BJ (cell line): ENCODE results near the gene MSTN. TPM values are rescaled to one million over a fixed set of nuclear protein-coding genes. Genes with fewer than 3 reads are reported as not detected.

Source experiments
- CTCF ChIA-PET: fragments of 350-600 bp; formaldehyde crosslinking; extraction: SDS; loops from one replicate; lab custom pipeline; 2021; ENCODE audit warnings: antibody characterized with exemption, inconsistent platforms; lab: Yijun Ruan, JAX
- POLR2A ChIA-PET: fragments of 300-600 bp; sonication (Branson Sonifier 250); formaldehyde crosslinking; extraction: SDS; loops from one replicate; lab custom pipeline; 2021; ENCODE audit warnings: antibody characterized with exemption; lab: Charles Lee
- DNase-seq: peaks from one replicate; pipeline ENCODE4 v3.0.0-alpha.2; 2011; ENCODE audit warnings: low read depth
- H3K27me3 ChIP-seq: 2 replicates; pipeline ENCODE4 v1.6.0; 2011; ENCODE audit warnings: low read length; ENCODE audit not compliant: control insufficient read depth, insufficient read depth
- H3K36me3 ChIP-seq: 2 replicates; pipeline ENCODE4 v1.5.1; 2011; ENCODE audit warnings: low read length; ENCODE audit not compliant: control insufficient read depth, insufficient read depth
- H3K4me3 ChIP-seq: 2 replicates; pipeline ENCODE4 v1.5.1; 2011; ENCODE audit warnings: low read depth, mild to moderate bottlenecking, control low read depth, low read length
- polyA plus RNA-seq: library from polyadenylated mRNA; depleted of rRNA; stranded (reverse); fragments of >200 nt; gene quantifications from 2 replicates; pipeline ENCODE4 v1.2.3, GENCODE V29; 2011
- TF ChIP-seq, protein P1 (sequence below): IDR thresholded peaks from 2 replicates; pipeline ENCODE4 v1.5.1; 2011; ENCODE audit warnings: low read depth, mild to moderate bottlenecking, control low read depth, inconsistent platforms, low read length, moderate library complexity; ENCODE audit not compliant: insufficient read depth

The MSTN gene
- polyA plus RNA-seq, 1 experiment: not detected

GRCh38 chr2:190106783-190107182 lies 44.3 kb upstream of the MSTN start:
- ChIA-PET POLR2A (no interaction called here), CTCF (no interaction called here)
- TF ChIP-seq, protein P1, sequence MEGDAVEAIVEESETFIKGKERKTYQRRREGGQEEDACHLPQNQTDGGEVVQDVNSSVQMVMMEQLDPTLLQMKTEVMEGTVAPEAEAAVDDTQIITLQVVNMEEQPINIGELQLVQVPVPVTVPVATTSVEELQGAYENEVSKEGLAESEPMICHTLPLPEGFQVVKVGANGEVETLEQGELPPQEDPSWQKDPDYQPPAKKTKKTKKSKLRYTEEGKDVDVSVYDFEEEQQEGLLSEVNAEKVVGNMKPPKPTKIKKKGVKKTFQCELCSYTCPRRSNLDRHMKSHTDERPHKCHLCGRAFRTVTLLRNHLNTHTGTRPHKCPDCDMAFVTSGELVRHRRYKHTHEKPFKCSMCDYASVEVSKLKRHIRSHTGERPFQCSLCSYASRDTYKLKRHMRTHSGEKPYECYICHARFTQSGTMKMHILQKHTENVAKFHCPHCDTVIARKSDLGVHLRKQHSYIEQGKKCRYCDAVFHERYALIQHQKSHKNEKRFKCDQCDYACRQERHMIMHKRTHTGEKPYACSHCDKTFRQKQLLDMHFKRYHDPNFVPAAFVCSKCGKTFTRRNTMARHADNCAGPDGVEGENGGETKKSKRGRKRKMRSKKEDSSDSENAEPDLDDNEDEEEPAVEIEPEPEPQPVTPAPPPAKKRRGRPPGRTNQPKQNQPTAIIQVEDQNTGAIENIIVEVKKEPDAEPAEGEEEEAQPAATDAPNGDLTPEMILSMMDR: no peak
- Histone ChIP-seq H3K36me3 (no peaks in the 10 kb centered on the region), H3K4me3 (no peak overlapping the region), H3K27me3 (no peaks in the 10 kb centered on the region; the same call in 1 of the 2 replicates)
- no peak for DNase-seq

DNA sequence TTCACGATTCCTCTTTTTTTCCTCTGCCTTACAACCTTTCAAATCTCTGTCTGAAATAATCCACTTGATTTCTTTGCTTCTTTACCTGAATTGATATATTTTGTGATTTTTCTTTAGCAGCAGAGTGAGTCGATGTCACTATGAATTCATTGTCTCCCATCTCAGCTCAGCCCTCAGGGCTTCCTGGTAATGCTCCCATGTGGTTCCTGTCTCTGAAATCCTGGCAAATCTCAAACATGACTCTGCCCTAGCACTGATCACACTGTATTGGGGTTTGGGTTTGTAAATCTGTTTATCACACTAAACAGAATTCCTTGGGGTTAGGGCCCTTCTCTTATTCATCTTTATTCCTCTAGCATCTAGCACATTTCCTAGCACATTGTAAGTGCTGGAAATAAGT lies 43.0 kb upstream of the MSTN start:
- DNase-seq: no peak
- H3K27me3 ChIP-seq: no peaks in the 10 kb centered on the region; the same call in 1 of the 2 replicates
- POLR2A ChIA-PET: no interaction called here
- CTCF ChIA-PET: no interaction called here
- H3K4me3 ChIP-seq: no peak overlapping the region
- H3K36me3 ChIP-seq: no peaks in the 10 kb centered on the region
- TF ChIP-seq, protein P1: no peak

DNA sequence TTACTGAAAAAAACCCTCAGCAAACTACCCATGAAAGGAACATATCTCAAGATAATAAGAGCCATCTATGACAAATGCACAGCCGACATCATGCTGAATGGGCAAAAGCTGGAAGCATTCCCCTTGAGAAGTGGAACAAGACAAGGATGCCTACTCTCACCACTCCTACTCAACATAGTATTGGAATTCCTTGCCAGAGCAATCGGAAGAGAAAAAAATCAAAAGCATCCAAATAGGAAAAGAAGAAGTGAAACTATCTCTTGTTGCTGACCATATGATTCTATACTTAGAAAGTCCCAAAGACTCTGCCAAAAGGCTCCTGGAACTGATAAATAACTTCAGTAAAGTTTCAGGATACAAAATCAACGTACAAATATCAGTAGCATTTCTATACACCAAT lies 40.6 kb upstream of the MSTN start:
- Histone ChIP-seq H3K36me3 (no peaks in the 10 kb centered on the region), H3K4me3 (no peak overlapping the region), H3K27me3 (no peaks in the 10 kb centered on the region; the same call in 1 of the 2 replicates)
- CTCF ChIA-PET: no interaction called here
- POLR2A ChIA-PET: no interaction called here
- TF ChIP-seq, protein P1: no peak
- DNase-seq: no peak

DNA sequence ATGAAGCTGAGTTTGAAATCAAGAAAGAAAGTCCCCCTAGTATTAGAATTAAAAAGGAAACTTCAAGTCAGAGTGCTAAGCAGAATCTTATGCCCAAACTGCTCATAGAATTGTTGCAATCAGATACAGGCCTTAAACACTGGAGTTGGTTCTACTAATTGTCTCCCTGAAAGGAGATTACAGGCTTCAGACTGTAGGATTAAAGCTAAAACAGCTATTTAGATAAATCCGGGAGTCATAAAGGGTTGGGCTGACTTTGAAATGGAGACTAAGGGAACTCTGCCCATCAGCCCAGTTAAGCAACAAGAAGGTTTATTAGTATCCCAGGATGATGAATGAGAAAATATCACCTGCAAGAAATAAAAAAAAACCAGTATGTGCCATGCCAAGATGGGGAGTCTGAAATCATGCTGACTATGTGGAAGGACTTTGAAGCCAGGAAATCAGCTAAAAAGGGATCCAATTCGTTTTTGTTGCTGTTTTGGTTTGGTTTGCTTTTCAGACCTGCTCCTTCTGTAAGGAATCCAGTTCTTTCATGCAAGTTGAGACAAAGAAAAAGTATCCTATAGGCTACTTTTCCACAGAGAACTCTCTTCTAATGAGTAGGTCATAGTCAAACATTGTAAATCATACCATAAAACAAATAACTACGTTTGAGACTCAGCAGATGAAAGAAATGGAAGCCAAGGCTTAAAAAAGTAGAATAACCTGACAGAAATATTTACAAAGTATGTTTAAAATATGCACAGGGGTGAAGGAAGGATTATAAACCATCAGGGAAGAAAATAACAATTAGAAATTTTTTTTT lies 37.6 kb upstream of the MSTN start:
- H3K36me3 ChIP-seq: no peaks in the 10 kb centered on the region
- no peak overlapping the region for H3K4me3 ChIP-seq
- TF ChIP-seq, protein P1: no peak
- ChIA-PET CTCF (interaction anchor here (1.0 to 1.6 kb wide), 3 partner anchors 10 to 11 kb away, joined by 3 read pairs; no protein-coding TSS in a partner anchor), POLR2A (no interaction called here)
- no peak for DNase-seq
- no peaks in the 10 kb centered on the region; the same call in none of the 2 replicates for H3K27me3 ChIP-seq

DNA sequence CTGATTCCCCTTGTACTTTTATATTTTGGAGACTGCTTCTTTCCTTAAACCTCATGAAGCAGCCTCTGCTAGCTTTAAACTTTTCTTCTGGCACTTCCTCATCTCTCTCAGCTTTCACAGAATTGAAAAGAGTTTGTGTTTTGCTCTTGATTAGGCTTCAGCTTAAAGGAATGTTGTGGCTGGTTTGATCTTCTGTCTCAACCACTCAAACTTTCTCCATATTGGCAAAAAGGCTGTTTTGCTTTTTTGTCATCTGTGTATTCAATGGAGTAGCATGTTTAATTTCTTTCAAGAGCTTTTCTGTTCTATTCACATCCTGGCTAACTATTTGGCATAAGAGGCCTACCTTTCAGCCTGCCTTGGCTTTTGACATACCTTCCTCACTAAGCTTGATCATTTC lies 36.3 kb upstream of the MSTN start:
- POLR2A ChIA-PET: no interaction called here
- CTCF ChIA-PET: interaction anchor here (0.9 to 1.8 kb wide), 3 partner anchors 9 to 211 kb away, joined by 3 to 10 read pairs (median 3); no protein-coding TSS in a partner anchor
- no peaks in the 10 kb centered on the region; the same call in none of the 2 replicates for H3K27me3 ChIP-seq
- DNase-seq: no peak
- no peak overlapping the region for H3K4me3 ChIP-seq
- TF ChIP-seq, protein P1: no peak
- no peaks in the 10 kb centered on the region for H3K36me3 ChIP-seq
